HAP-1 (cell line): Measurements from ENCODE around the gene SLX9.
"Not testable (repeated sequence)": the region's sequence is repeated elsewhere in the genome, so short reads cannot be mapped to it uniquely, and the experiment has no call there.

ENCODE experiments used
- DNase-seq, 2 experiments: peaks; one replicate each; pipeline ENCODE4 v3.0.0-alpha.2; 2016 to 2020; ENCODE audit warnings: low spot score in 2 of 2
- H3K27me3 ChIP-seq: fragments of 250-450 bp; sonication (Bioruptor Pico); 2 replicates; pipeline ENCODE4 v1.5.1; 2020; ENCODE audit warnings: low read depth, mild to moderate bottlenecking, moderate library complexity
- H3K36me3 ChIP-seq: fragments of 250-450 bp; sonication (Bioruptor Pico); replicated peaks from 2 replicates; pipeline ENCODE4 v1.5.1; 2020; ENCODE audit warnings: mild to moderate bottlenecking
- H3K4me1 ChIP-seq: fragments of 250-450 bp; sonication (Bioruptor Pico); 2 replicates; pipeline ENCODE4 v1.5.1; 2020; ENCODE audit warnings: mild to moderate bottlenecking
- H3K4me3 ChIP-seq: fragments of 250-450 bp; sonication (Bioruptor Pico); 2 replicates; pipeline ENCODE4 v1.5.1; 2020; ENCODE audit warnings: mild to moderate bottlenecking, moderate library complexity
- H3K9me3 ChIP-seq: fragments of 250-450 bp; sonication (Bioruptor Pico); 2 replicates; pipeline ENCODE4 v1.5.1; 2020; ENCODE audit warnings: mild to moderate bottlenecking, moderate library complexity
- in situ Hi-C: fragments of 300-500 bp; cut with MboI; formaldehyde crosslinking; loops from 3 replicates; pipeline ENCODE4 v1.14.3; 2020; ENCODE audit warnings: low sequenced_read_pairs, inconsistent platforms, mixed read lengths

The SLX9 gene

DNA sequence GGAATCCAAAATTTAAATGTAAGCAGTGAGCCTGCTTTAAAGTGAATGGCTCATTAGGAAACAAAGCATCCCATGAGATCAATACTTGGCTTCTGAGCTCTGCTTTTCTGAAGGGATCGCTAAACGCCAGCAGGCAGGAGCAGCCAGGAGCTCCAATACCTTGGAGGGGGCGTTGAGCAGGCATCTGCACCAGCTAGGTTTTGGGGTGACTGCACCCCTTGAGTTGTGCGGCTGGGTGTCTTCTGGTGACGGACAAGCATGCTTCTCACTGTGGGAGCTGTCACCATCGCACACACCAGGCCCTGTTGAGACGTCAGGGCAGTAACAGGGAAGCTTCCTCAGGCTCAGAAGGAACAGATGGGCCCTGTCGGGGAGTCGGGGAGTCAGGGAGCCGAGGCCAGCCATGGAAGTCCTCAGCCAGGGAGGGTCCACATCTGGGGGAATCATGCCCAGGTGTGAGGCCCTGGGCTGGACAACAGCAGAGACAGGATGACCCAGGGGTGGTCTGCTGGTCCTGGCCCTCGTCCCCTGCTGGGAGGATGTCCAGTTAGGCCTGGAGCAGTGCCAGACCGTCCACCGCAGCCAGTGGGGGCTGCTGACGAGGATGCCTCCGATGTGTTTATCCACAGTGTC is 76.7 kb downstream of the SLX9 start:
- H3K27me3 ChIP-seq = no peaks in the 10 kb centered on the region
- no peaks in the 10 kb centered on the region for H3K9me3 ChIP-seq
- peaks cover 10% of the 10 kb centered on the region for H3K4me1 ChIP-seq
- DNase-seq = no peak
- in situ Hi-C loops = no loop called here
- H3K36me3 ChIP-seq = no peaks in the 10 kb centered on the region
- no peak overlapping the region for H3K4me3 ChIP-seq

- no peak for DNase-seq
- Histone ChIP-seq H3K4me3 (no peak overlapping the region), H3K4me1 (peaks cover 5% of the 10 kb centered on the region), H3K9me3 (no peaks in the 10 kb centered on the region), H3K36me3 (no peaks in the 10 kb centered on the region), H3K27me3 (no peaks in the 10 kb centered on the region)
- in situ Hi-C loops = no loop called here
Measured at GRCh38 chr21:45017039-45017960, 77.5 kb downstream of the SLX9 start.

GRCh38 chr21:45018131-45019075 is 78.6 kb downstream of the SLX9 start:
- peaks cover 2% of the 10 kb centered on the region; the same call in 1 of the 2 replicates for H3K9me3 ChIP-seq
- H3K27me3 ChIP-seq = no peaks in the 10 kb centered on the region
- in situ Hi-C loops = no loop called here
- no peaks in the 10 kb centered on the region; the same call in 1 of the 2 replicates for H3K4me1 ChIP-seq
- H3K36me3 ChIP-seq = no peaks in the 10 kb centered on the region
- no peak overlapping the region for H3K4me3 ChIP-seq
- DNase-seq = no peak

- Histone ChIP-seq H3K4me1 (no peaks in the 10 kb centered on the region; the same call in 1 of the 2 replicates), H3K9me3 (peaks cover 6% of the 10 kb centered on the region; the same call in 1 of the 2 replicates), H3K4me3 (no peak overlapping the region), H3K36me3 (no peaks in the 10 kb centered on the region), H3K27me3 (peaks cover 5% of the 10 kb centered on the region; the same call in 1 of the 2 replicates)
- no peak for DNase-seq
- in situ Hi-C loops = no loop called here
Measured at GRCh38 chr21:45019076-45019886, 79.5 kb downstream of the SLX9 start.

DNA sequence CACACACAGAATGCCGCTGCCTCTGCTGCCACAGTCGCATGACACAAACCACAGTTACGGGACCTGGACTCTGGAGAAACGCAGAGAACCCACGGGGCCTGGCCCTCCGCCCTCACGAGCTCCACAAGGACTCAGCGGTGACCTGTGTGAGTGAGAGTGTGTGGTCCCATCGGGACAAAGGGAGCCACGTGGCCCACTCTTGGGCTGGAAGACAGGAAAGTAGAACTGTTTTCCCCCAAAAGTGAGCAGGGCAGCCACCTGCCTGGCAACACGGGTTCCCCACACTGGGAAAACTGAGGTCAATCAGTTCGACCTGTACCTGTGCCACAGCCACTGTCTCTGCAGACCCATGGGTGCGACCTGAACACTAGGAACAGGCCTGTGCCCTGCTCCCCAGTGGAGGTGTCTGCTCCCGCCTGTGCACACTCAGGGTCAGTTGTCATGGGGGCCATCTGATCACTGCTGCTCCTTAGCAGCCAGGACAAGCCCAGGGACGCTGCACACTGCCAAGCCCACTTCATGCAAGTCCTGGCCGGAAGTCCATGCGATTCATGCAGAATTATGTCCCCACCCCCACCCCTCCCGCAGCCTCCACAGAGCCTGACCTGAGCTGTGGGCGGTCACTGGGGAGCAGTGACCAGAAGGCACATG is 80.2 kb downstream of the SLX9 start:
- no peaks in the 10 kb centered on the region for H3K4me1 ChIP-seq
- H3K9me3 ChIP-seq = peaks cover 12% of the 10 kb centered on the region
- in situ Hi-C loops = no loop called here
- peaks cover 5% of the 10 kb centered on the region; the same call in 1 of the 2 replicates for H3K27me3 ChIP-seq
- H3K4me3 ChIP-seq = no peak overlapping the region
- no peak for DNase-seq
- no peaks in the 10 kb centered on the region for H3K36me3 ChIP-seq

- Histone ChIP-seq H3K27me3 (peaks cover 5% of the 10 kb centered on the region; the same call in 1 of the 2 replicates), H3K4me3 (no peak overlapping the region), H3K4me1 (no peaks in the 10 kb centered on the region), H3K9me3 (peaks cover 12% of the 10 kb centered on the region), H3K36me3 (no peaks in the 10 kb centered on the region)
- no peak for DNase-seq
- in situ Hi-C loops = no loop called here
Measured at GRCh38 chr21:45020629-45021427, 81.0 kb downstream of the SLX9 start.

DNA sequence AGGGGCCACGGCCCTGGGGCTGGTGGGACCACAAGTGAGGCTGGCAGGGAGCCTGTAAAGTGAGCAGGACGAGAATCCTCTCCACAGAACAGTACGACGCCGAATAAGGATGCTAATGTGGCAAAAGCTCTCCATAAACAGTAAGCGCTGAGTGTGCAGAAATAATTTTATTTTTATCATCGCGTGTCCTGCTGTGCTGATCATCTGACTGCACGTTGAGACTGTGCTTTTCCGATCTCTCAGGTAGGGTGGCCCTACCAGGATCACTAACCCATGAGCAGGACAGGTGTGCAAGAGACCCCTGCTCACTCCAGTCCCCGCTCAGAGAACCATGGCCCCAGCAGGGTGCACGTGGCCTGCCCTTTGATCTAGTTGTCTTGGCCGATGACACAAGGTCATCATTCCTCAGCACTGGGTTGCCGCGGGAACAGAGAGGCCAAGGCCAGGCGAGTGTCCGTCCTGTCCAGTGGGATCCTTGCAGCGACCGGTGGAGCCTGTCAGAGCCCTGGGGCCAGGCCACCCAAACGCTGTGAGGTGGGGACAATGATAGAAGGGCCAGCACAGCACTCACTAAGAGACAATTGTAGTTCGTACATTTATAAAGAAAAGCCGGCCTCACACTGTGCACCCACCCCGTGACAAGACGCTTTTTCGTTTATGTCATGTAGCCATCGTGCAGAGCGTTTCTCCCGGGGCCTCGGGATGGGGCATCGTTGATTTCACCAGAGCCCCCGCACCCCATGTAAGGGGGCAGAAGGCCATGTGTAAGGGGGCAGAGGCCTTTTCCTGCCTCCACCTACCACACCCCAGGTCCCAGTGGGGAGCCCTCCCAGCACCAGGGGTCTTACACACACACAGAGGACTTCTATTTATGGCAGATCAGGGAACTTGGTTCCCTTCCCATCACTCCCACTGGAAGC is 81.9 kb downstream of the SLX9 start:
- DNase-seq = no peak
- in situ Hi-C loops = no loop called here
- no peaks in the 10 kb centered on the region for H3K4me1 ChIP-seq

GRCh38 chr21:45022348-45022675 is 82.5 kb downstream of the SLX9 start:
- no peak for DNase-seq
- Histone ChIP-seq H3K27me3 (peaks cover 5% of the 10 kb centered on the region; the same call in 1 of the 2 replicates), H3K4me3 (no peak overlapping the region), H3K4me1 (no peaks in the 10 kb centered on the region), H3K36me3 (no peaks in the 10 kb centered on the region), H3K9me3 (peaks cover 12% of the 10 kb centered on the region)
- in situ Hi-C loops = no loop called here

More for the DNA sequence above, 81.9 kb downstream of the SLX9 start:
- H3K36me3 ChIP-seq = no peaks in the 10 kb centered on the region
- peaks cover 5% of the 10 kb centered on the region; the same call in 1 of the 2 replicates for H3K27me3 ChIP-seq
- H3K4me3 ChIP-seq = no peak overlapping the region
- peaks cover 12% of the 10 kb centered on the region for H3K9me3 ChIP-seq

GRCh38 chr21:45022736-45023135 is 82.9 kb downstream of the SLX9 start:
- DNase-seq = no peak
- in situ Hi-C loops = no loop called here
- Histone ChIP-seq H3K4me1 (no peaks in the 10 kb centered on the region), H3K9me3 (peaks cover 12% of the 10 kb centered on the region), H3K36me3 (no peaks in the 10 kb centered on the region), H3K27me3 (peaks cover 5% of the 10 kb centered on the region; the same call in 1 of the 2 replicates), H3K4me3 (no peak overlapping the region)

GRCh38 chr21:45024516-45024915 is 84.7 kb downstream of the SLX9 start:
- H3K9me3 ChIP-seq = peaks cover 12% of the 10 kb centered on the region
- H3K4me3 ChIP-seq, H3K36me3 ChIP-seq, in situ Hi-C loops, H3K27me3 ChIP-seq, DNase-seq, H3K4me1 ChIP-seq: not testable (repeated sequence)

DNA sequence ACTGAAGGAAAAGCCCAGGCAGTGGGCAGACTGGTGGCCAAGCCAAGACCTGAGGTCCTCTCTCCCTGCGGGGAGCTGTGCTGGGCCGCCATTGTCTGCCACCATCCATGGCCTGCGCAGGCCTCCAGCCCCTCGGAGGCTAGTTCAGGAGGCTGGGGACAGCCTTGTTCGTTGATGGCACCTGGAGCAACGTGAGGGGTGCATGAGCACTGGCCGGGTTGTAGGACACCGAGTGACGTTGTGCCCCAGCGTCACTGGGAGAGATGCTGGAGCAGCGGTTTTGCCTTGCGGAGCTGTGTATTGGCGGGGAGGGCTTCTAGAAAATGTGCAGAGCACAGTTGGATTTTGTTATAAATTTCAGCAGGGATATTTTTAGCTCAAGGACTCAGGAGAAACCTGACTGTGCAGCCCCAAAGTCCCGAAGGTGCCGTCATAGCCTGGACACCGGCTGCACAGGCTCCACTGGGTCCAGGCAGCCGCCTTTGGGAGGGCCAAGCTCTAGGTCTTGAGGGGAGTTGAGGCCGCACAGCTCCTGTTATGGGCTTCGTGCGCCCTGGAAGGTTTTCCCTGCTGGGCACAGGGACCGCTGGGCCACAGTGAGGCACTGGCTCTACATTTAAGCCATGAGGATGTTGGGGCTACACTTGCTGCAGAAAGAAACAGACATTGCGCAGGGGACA is 86.4 kb downstream of the SLX9 start:
- peaks cover 6% of the 10 kb centered on the region for H3K4me1 ChIP-seq
- no peak overlapping the region for H3K4me3 ChIP-seq
- in situ Hi-C loops = no loop called here
- DNase-seq = no peak
- peaks cover 5% of the 10 kb centered on the region; the same call in 1 of the 2 replicates for H3K27me3 ChIP-seq
- no peaks in the 10 kb centered on the region for H3K36me3 ChIP-seq
- peaks cover 12% of the 10 kb centered on the region for H3K9me3 ChIP-seq
